Stimulated activated CD4-positive, alpha-beta T cell treated with anti-CD3 and anti-CD28 coated beads, Interleukin-1b, Interleukin-23, amount 100 ng/mL, for 24 hours (primary cell): Measurements from ENCODE around the gene FBXW10B.
"Not testable (repeated sequence)": the region's sequence is repeated elsewhere in the genome, so short reads cannot be mapped to it uniquely, and the experiment has no call there.

Source experiments
- DNase-seq, 4 experiments: peaks; one replicate each; pipeline ENCODE4 v3.0.0-alpha.2; 2020; ENCODE audit warnings: low read depth in 4 of 4, low spot score in 1 of 4

FBXW10B gene

GRCh38 chr17:15619331-15620058 lies at the start of gene FBXW10B:
FBXW10B (minus strand) TSS chr17:15619704; CDS start chr17:15619512, 192 bp downstream.
- DNase-seq = not testable (repeated sequence)

GRCh38 chr17:15663691-15664090 lies 44.2 kb upstream of the FBXW10B start:
- DNase-seq = no peak

GRCh38 chr17:15663176-15663575 lies 43.7 kb upstream of the FBXW10B start:
- no peak for DNase-seq

GRCh38 chr17:15662681-15663080 lies 43.2 kb upstream of the FBXW10B start:
- DNase-seq = no peak

- no peak for DNase-seq
Observed at GRCh38 chr17:15660077-15660476, 40.6 kb upstream of the FBXW10B start.

- DNase-seq = no peak
Observed at GRCh38 chr17:15659663-15660062, 40.2 kb upstream of the FBXW10B start.

- no peak for DNase-seq
Observed at GRCh38 chr17:15659236-15659635, 39.7 kb upstream of the FBXW10B start.

GRCh38 chr17:15658296-15658695 lies 38.8 kb upstream of the FBXW10B start:
- DNase-seq = no peak

GRCh38 chr17:15657868-15658267 lies 38.4 kb upstream of the FBXW10B start:
- no peak for DNase-seq

GRCh38 chr17:15654886-15655561 lies 35.5 kb upstream of the FBXW10B start:
- no peak for DNase-seq

- not testable (repeated sequence) for DNase-seq
Observed at GRCh38 chr17:15654401-15654800, 34.9 kb upstream of the FBXW10B start.

GRCh38 chr17:15652960-15653359 lies 33.5 kb upstream of the FBXW10B start:
- DNase-seq = no peak

- DNase-seq = no peak
Observed at GRCh38 chr17:15651583-15652110, 32.1 kb upstream of the FBXW10B start.

- no peak for DNase-seq
Observed at GRCh38 chr17:15650741-15651582, 31.5 kb upstream of the FBXW10B start.

GRCh38 chr17:15649861-15650421 lies 30.4 kb upstream of the FBXW10B start:
- DNase-seq = no peak

- no peak for DNase-seq
Observed at GRCh38 chr17:15648386-15648785, 28.9 kb upstream of the FBXW10B start.

- DNase-seq = not testable (repeated sequence)
Observed at GRCh38 chr17:15645942-15646312, 26.4 kb upstream of the FBXW10B start.

- DNase-seq = not testable (repeated sequence)
Observed at GRCh38 chr17:15645099-15645941, 25.8 kb upstream of the FBXW10B start.

GRCh38 chr17:15642505-15643251 lies 23.2 kb upstream of the FBXW10B start:
- DNase-seq = not testable (repeated sequence)
